GM12878 (cell line): Measurements from ENCODE around the gene ZSCAN9. TPM values are rescaled to one million over a fixed set of nuclear protein-coding genes. Genes with fewer than 3 reads are reported as not detected.

Source experiments
- ATAC-seq: fragments of 200-7000 bp; cut with Tn5 transposase; 3 replicates; pipeline ENCODE4 v1.9.1; 2020; ENCODE audit warnings: mild to moderate bottlenecking, moderate library complexity
- BruUV-seq: library from RNA; stranded (reverse); fragments of 400-500 nt; replicated peaks from 2 replicates; lab custom pipeline; 2021; lab: Mats Ljungman, UMichigan
- CTCF ChIA-PET: fragments of 300-600 bp; sonication (Branson Sonifier 250); formaldehyde crosslinking; extraction: SDS; loops from one replicate; lab custom pipeline; 2021; ENCODE audit warnings: inconsistent platforms; lab: Yijun Ruan, JAX
- POLR2A ChIA-PET: fragments of 350-600 bp; formaldehyde crosslinking; extraction: SDS; loops from one replicate; lab custom pipeline; 2021; ENCODE audit warnings: inconsistent platforms; lab: Charles Lee
- RAD21 ChIA-PET: fragments of 300-600 bp; sonication (Branson Sonifier 250); formaldehyde crosslinking; loops from one replicate; lab custom pipeline; 2023; ENCODE audit warnings: antibody characterized with exemption; ENCODE audit not compliant: unreplicated experiment; lab: Charles Lee
- SMC1A ChIA-PET: fragments of 300-600 bp; sonication (Branson Sonifier 250); formaldehyde crosslinking; loops from one replicate; lab custom pipeline; 2023; ENCODE audit not compliant: unreplicated experiment, uncharacterized antibody; lab: Charles Lee
- DNase-seq: peaks from one replicate; pipeline ENCODE4 v3.0.0-alpha.2; 2011; ENCODE audit warnings: low read depth, low spot score
- FAIRE-seq: peaks from 3 replicates; lab custom pipeline; 2011; peaks lifted over from hg19 to GRCh38; lab: Jason Lieb, UNC
- H2AFZ ChIP-seq: 2 replicates; pipeline ENCODE4 v1.6.0; 2011; ENCODE audit warnings: low read depth, low read length, control low read depth; ENCODE audit not compliant: control insufficient read depth
- H3K27ac ChIP-seq: 2 replicates; pipeline ENCODE4 v1.5.1; 2011; ENCODE audit warnings: control low read depth; ENCODE audit not compliant: control insufficient read depth, insufficient read depth
- H3K27me3 ChIP-seq, 2 experiments: replicated peaks in 1 of 2; 2 replicates each; pipeline versions ENCODE4 v1.6.0 to v1.6.1; 2011; ENCODE audit warnings: low read length in 1 of 2; ENCODE audit not compliant: control insufficient read depth in 2 of 2, insufficient read depth in 2 of 2
- H3K36me3 ChIP-seq, 2 experiments: 2 replicates each; pipeline ENCODE4 v1.5.1; 2011; ENCODE audit warnings: low read length in 1 of 2; ENCODE audit not compliant: control insufficient read depth in 2 of 2, insufficient read depth in 2 of 2
- H3K4me1 ChIP-seq: 2 replicates; pipeline ENCODE4 v1.6.1; 2011; ENCODE audit warnings: mild to moderate bottlenecking, low read length, moderate library complexity, mixed read lengths; ENCODE audit not compliant: control insufficient read depth, insufficient read depth
- H3K4me2 ChIP-seq: 2 replicates; pipeline ENCODE4 v1.6.0; 2011; ENCODE audit warnings: control low read depth; ENCODE audit not compliant: control insufficient read depth, insufficient read depth
- H3K4me3 ChIP-seq: fragments of 200-600 bp; sonication (generic); 2 replicates; pipeline ENCODE4 v1.5.1; 2016
- H3K79me2 ChIP-seq: 2 replicates; pipeline ENCODE4 v1.6.0; 2011; ENCODE audit warnings: low read length; ENCODE audit not compliant: control insufficient read depth, insufficient read depth
- H3K9ac ChIP-seq: 2 replicates; pipeline ENCODE4 v1.8.0; 2011; ENCODE audit warnings: low read length, control low read depth, mixed read lengths; ENCODE audit not compliant: control insufficient read depth, insufficient read depth
- H3K9me3 ChIP-seq: replicated peaks from 3 replicates; pipeline ENCODE4 v1.5.1; 2011; ENCODE audit warnings: mild to moderate bottlenecking, low read length; ENCODE audit not compliant: control insufficient read depth, insufficient read depth
- H4K20me1 ChIP-seq: 2 replicates; pipeline ENCODE4 v1.6.0; 2011; ENCODE audit not compliant: control insufficient read depth, insufficient read depth
- BACH1 ChIP-seq: fragments of 450-650 bp; IDR thresholded peaks from 2 replicates; pipeline ENCODE4 v1.6.1; 2017; ENCODE audit warnings: mild to moderate bottlenecking, borderline replicate concordance
- EED ChIP-seq: sonication (generic); IDR thresholded peaks from 2 replicates; pipeline ENCODE4 v1.6.1; 2016; ENCODE audit warnings: antibody characterized with exemption, low read depth
- HDGF ChIP-seq: fragments of 450-650 bp; IDR thresholded peaks from 2 replicates; pipeline ENCODE4 v1.6.1; 2016; ENCODE audit warnings: antibody characterized with exemption
- IRF4 ChIP-seq: IDR thresholded peaks from 2 replicates; pipeline ENCODE4 v1.6.1; 2011; ENCODE audit warnings: low read depth, low read length
- MLLT1 ChIP-seq: fragments of 450-650 bp; IDR thresholded peaks from 2 replicates; pipeline ENCODE4 v1.6.1; 2016; ENCODE audit warnings: mild to moderate bottlenecking
- NFXL1 ChIP-seq: fragments of 450-650 bp; IDR thresholded peaks from 2 replicates; pipeline ENCODE4 v1.6.1; 2017; ENCODE audit warnings: antibody characterized with exemption, mild to moderate bottlenecking, borderline replicate concordance
- NFYA ChIP-seq: IDR thresholded peaks from 2 replicates; pipeline ENCODE4 v1.6.1; 2011; ENCODE audit warnings: low read depth, mild to moderate bottlenecking, low read length, improper control_type of control experiment, borderline replicate concordance
- NR2C2 ChIP-seq: IDR thresholded peaks from 2 replicates; pipeline ENCODE4 v1.6.1; 2011; ENCODE audit warnings: borderline replicate concordance, low read depth; ENCODE audit not compliant: control insufficient read depth, insufficient read length
- NRF1 ChIP-seq: conservative IDR thresholded peaks from 2 replicates; pipeline ENCODE4 v1.6.1; 2011; ENCODE audit warnings: mild to moderate bottlenecking, low read depth, low read length, improper control_type of control experiment
- SUPT20H ChIP-seq: IDR thresholded peaks from 2 replicates; pipeline ENCODE4 v1.6.1; 2011; ENCODE audit warnings: low read depth, mild to moderate bottlenecking, low read length, moderate library complexity, borderline replicate concordance; ENCODE audit not compliant: control insufficient read depth
- ZNF384 ChIP-seq: IDR thresholded peaks from 2 replicates; pipeline ENCODE4 v1.6.1; 2012; ENCODE audit warnings: low read depth, mild to moderate bottlenecking, low read length, improper control_type of control experiment, borderline replicate concordance
- WGBS: methylation state at CpG from one replicate; pipeline ENCODE4 v1.1.6; 2016; ENCODE audit warnings: low lambda C conversion rate; ENCODE audit not compliant: insufficient replicate concordance, insufficient coverage; ENCODE audit errors: missing lambda C conversion rate; 5-methylcytosine and 5-hydroxymethylcytosine counted together
- in situ Hi-C: fragments of 300-500 bp; cut with MboI; formaldehyde crosslinking; loops from 9 replicates; pipeline ENCODE4 v1.14.3; 2018; ENCODE audit warnings: mixed read lengths
- intact Hi-C: fragments of 100-400 bp; cut with micrococcal nuclease; formaldehyde crosslinking; loops from one replicate; pipeline ENCODE4 v1.14.2; 2022; ENCODE audit not compliant: unreplicated experiment
- polyA plus RNA-seq, 11 experiments: library from polyadenylated mRNA; depleted of rRNA in 4 of 11; unstranded in 6 of 11; stranded (reverse) in 5 of 11; fragments of >200 nt; fragmentation: Nextera tagmentation in 4 of 11; fragmentation: Illumina TruSeq in 1 of 11; extraction: Ambion mirVana in 4 of 11; extraction: Trizol in 1 of 11; gene quantifications; 1 replicate in 1 of 11; 2 replicates in 10 of 11; pipeline versions ENCODE4 v1.2.1 to v1.2.3, GENCODE V29; 2011 to 2016; ENCODE audit warnings: inconsistent platforms in 2 of 11, missing spikeins in 2 of 11, low read depth in 1 of 11
- total RNA-seq, 4 experiments: library from RNA; depleted of rRNA in 3 of 4; stranded (reverse); fragments of >200 nt in 3 of 4; fragmentation: Illumina TruSeq in 1 of 4; extraction: Trizol in 1 of 4; gene quantifications; 2 replicates each; pipeline versions ENCODE4 v1.2.1 to v1.2.3, GENCODE V29; 2013 to 2021
- TF ChIP-seq, protein P1 (sequence below): fragments of 450-650 bp; IDR thresholded peaks from 2 replicates; pipeline ENCODE4 v1.6.1; 2017; ENCODE audit warnings: mild to moderate bottlenecking, low read depth, inconsistent platforms; ENCODE audit not compliant: poor library complexity, severe bottlenecking
- TF ChIP-seq, protein P2 (sequence below): fragments of 450-650 bp; IDR thresholded peaks from 2 replicates; pipeline ENCODE4 v1.6.1; 2017; ENCODE audit warnings: low read depth, mild to moderate bottlenecking, moderate library complexity
- TF ChIP-seq, protein P3 (sequence below): IDR thresholded peaks from 2 replicates; pipeline ENCODE4 v1.6.1; 2011; ENCODE audit warnings: borderline replicate concordance, low read depth, mild to moderate bottlenecking, moderate library complexity, mixed read lengths, low read length; ENCODE audit not compliant: insufficient read depth; ENCODE audit errors: extremely low read length

ZSCAN9 gene
- total and polyA plus RNA-seq, 10 of the 15 experiments (the other 5 are each of a cell fraction or from before 2014, with no cell fraction given), result 8.1 to 28.7 (median 17.4) TPM

DNA sequence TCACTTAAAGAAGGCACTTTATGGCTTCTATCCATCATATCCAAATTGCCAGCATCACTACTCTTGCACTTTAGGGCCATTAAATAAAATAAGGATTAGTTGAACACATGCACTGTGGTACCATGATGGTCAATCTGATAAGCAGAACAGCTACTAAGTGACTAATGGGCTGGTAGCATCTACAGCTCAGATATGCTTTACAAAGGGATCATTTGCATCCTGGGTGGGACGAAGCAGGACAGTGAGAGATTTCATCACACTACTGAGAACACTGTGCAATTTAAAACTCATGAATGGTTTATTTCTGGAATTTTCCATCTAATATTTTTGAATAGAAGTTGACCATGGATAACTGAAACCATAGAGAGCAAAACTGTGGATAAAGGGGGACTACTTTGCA, 25.1 kb upstream of the ZSCAN9 start:
- intact Hi-C loops (no loop called here), in situ Hi-C loops (no loop called here)
- no peak overlapping the region for H2AFZ ChIP-seq
- H4K20me1 ChIP-seq, result no peaks in the 10 kb centered on the region
- no peaks in the 10 kb centered on the region for H3K36me3 ChIP-seq
- no peak for DNase-seq
- no peaks in the 10 kb centered on the region for H3K4me1 ChIP-seq
- H3K27ac ChIP-seq, result no peak overlapping the region
- ChIA-PET POLR2A (no interaction called here), SMC1A (no interaction called here), RAD21 (no interaction called here), CTCF (no interaction called here)
- no peak for FAIRE-seq
- no peaks in the 10 kb centered on the region for H3K27me3 ChIP-seq
- no peak overlapping the region for H3K9ac ChIP-seq
- ATAC-seq, result no peak
- no peaks in the 10 kb centered on the region; the same call in 2 of the 3 replicates for H3K9me3 ChIP-seq
- BruUV-seq, result no TSS peak
- H3K4me3 ChIP-seq, result no peak overlapping the region
- H3K79me2 ChIP-seq, result no peaks in the 10 kb centered on the region
- 32% methylated on average over 1 of the region's 1 CpG for WGBS
- no peak overlapping the region for H3K4me2 ChIP-seq
- TF ChIP-seq, protein P1, sequence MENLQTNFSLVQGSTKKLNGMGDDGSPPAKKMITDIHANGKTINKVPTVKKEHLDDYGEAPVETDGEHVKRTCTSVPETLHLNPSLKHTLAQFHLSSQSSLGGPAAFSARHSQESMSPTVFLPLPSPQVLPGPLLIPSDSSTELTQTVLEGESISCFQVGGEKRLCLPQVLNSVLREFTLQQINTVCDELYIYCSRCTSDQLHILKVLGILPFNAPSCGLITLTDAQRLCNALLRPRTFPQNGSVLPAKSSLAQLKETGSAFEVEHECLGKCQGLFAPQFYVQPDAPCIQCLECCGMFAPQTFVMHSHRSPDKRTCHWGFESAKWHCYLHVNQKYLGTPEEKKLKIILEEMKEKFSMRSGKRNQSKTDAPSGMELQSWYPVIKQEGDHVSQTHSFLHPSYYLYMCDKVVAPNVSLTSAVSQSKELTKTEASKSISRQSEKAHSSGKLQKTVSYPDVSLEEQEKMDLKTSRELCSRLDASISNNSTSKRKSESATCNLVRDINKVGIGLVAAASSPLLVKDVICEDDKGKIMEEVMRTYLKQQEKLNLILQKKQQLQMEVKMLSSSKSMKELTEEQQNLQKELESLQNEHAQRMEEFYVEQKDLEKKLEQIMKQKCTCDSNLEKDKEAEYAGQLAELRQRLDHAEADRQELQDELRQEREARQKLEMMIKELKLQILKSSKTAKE, result no peak
- TF ChIP-seq IRF4, result no peak
- no peak for TF ChIP-seq BACH1
- TF ChIP-seq EED, result no peak
- no peak for TF ChIP-seq MLLT1
- no peak for TF ChIP-seq NRF1
- no peak for TF ChIP-seq ZNF384
- TF ChIP-seq NFXL1, result no peak
- no peak for TF ChIP-seq NFYA
- TF ChIP-seq, protein P2, sequence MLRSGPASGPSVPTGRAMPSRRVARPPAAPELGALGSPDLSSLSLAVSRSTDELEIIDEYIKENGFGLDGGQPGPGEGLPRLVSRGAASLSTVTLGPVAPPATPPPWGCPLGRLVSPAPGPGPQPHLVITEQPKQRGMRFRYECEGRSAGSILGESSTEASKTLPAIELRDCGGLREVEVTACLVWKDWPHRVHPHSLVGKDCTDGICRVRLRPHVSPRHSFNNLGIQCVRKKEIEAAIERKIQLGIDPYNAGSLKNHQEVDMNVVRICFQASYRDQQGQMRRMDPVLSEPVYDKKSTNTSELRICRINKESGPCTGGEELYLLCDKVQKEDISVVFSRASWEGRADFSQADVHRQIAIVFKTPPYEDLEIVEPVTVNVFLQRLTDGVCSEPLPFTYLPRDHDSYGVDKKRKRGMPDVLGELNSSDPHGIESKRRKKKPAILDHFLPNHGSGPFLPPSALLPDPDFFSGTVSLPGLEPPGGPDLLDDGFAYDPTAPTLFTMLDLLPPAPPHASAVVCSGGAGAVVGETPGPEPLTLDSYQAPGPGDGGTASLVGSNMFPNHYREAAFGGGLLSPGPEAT, result no peak
- no peak for TF ChIP-seq HDGF
- TF ChIP-seq, protein P3, sequence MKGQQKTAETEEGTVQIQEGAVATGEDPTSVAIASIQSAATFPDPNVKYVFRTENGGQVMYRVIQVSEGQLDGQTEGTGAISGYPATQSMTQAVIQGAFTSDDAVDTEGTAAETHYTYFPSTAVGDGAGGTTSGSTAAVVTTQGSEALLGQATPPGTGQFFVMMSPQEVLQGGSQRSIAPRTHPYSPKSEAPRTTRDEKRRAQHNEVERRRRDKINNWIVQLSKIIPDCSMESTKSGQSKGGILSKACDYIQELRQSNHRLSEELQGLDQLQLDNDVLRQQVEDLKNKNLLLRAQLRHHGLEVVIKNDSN, result no peak
- TF ChIP-seq NR2C2, result no peak
- TF ChIP-seq SUPT20H, result no peak
